ENCODE results near the gene CFAP251. TPM values are rescaled to one million over a fixed set of nuclear protein-coding genes. Genes with fewer than 3 reads are reported as not detected.

The CFAP251 gene
- total RNA-seq, 4 donors from 2014 or later: 0.41 to 1.7 TPM; not detected in 2

- intact Hi-C loops (cut with DNase I; ENCODE audit: low total_unique reads) (no loop called here), in situ Hi-C loops (cut with MboI; ENCODE audit: low pct_ligation_motif_present in 1 of 4, low pct_unique_long_range_greater_than_20kb in 1 of 4, low sequenced_read_pairs in 3 of 4) (no loop called here)
- Histone ChIP-seq H3K4me1 (peaks cover 15 to 25% (median 23%) of the 10 kb centered on the region in 4 donors), H3K36me3 (no peaks in the 10 kb centered on the region), H3K9me3 (no peaks in the 10 kb centered on the region), H3K27me3 (peaks cover 5% of the 10 kb centered on the region), H3K27ac (peak within 1 kb of the TSS; percentile 72 to 89 (median 82)), H3K4me3 (peak within 1 kb of the TSS; percentile 72 to 92 (median 82))
- WGBS, 2 donors (ENCODE audit: low coverage in 1 of 2): 0% methylated on average over 49 of the region's 83 CpGs; no CpG with 5 or more reads in 1 of the 2 donors
- DNase-seq: peak; percentile 76
- TF ChIP-seq POLR2AphosphoS5 (IDR thresholded peaks at IDR 0.05): peak in 1 of 3 donors; percentile 21
- no peak for TF ChIP-seq EP300 (IDR thresholded peaks at IDR 0.05; ENCODE audit: low read depth)
- peak; percentile 52 for TF ChIP-seq POLR2A (IDR thresholded peaks at IDR 0.05)
- TF ChIP-seq CTCF (IDR thresholded peaks at IDR 0.05): no peak
Measured at GRCh38 chr12:122021822-122022392, 103.5 kb downstream of the CFAP251 start, which contains the start of gene BCL7A. TSS of gene BCL7A (plus strand) at chr12:122021884. CDS start at chr12:122022092, 208 bp downstream.

- WGBS, 2 donors (ENCODE audit: low coverage in 1 of 2): 0% methylated on average over 64 of the region's 124 CpGs; no CpG with 5 or more reads in 1 of the 2 donors
- H3K27me3 ChIP-seq: peaks cover 5% of the 10 kb centered on the region
- peaks cover 15 to 25% (median 23%) of the 10 kb centered on the region in 4 donors for H3K4me1 ChIP-seq
- in situ Hi-C loops (cut with MboI; ENCODE audit: low pct_ligation_motif_present in 1 of 4, low pct_unique_long_range_greater_than_20kb in 1 of 4, low sequenced_read_pairs in 3 of 4): no loop called here
- peak overlapping the region; percentile 67 to 84 (median 76) for H3K4me3 ChIP-seq
- DNase-seq: no peak
- H3K9me3 ChIP-seq: no peaks in the 10 kb centered on the region
- no peaks in the 10 kb centered on the region for H3K36me3 ChIP-seq
- intact Hi-C loops (cut with DNase I; ENCODE audit: low total_unique reads): no loop called here
- peak overlapping the region; percentile 72 to 89 (median 82) for H3K27ac ChIP-seq
- TF ChIP-seq POLR2AphosphoS5 (IDR thresholded peaks at IDR 0.05): no peak
- no peak for TF ChIP-seq EP300 (IDR thresholded peaks at IDR 0.05; ENCODE audit: low read depth)
- TF ChIP-seq POLR2A (IDR thresholded peaks at IDR 0.05): no peak
- no peak for TF ChIP-seq CTCF (IDR thresholded peaks at IDR 0.05)
Measured at GRCh38 chr12:122022393-122023338, 104.3 kb downstream of the CFAP251 start.

DNA sequence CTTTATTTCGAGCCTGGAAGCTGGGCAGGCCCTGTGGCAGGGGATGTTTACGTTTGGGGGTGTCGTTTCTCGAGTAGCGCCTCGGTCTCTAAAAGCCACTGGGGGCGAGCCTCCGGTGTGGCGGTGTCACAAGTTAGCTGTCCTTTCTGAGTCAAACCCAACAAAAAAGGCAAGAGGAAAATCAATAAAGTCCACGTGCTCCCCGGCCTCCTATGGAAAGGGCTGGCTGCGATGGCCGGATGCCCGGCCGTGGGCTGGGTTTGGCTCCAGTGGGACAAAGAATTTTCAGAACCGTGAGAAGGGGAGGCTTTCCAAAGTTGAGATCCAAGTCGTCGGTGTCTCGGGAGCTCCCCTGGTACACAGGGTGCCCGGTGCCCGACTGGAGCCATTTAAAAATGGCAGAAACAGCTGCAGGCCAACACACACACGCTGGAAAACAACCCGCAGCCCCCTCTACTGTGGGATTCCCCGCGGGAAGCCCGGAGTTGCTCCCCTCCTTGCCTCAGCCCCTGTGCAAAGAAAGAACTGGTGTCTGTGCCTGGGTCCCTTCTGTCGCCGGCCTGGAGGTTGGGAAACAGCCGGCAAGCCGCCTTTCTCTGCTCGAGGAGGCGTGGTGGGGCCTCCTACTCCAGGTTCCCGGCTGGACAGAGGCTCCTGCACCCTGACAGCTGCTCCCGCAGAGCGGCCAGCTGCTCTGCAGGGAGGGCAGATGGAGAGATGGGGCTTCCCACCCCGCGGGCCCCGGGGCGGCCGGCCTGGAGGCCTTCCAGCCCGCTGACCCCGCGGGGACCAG lies 105.1 kb downstream of the CFAP251 start:
- intact Hi-C loops (cut with DNase I; ENCODE audit: low total_unique reads): no loop called here

More for the DNA sequence above, 105.1 kb downstream of the CFAP251 start:
- TF ChIP-seq CTCF (IDR thresholded peaks at IDR 0.05): no peak
- peak; percentile 18 for TF ChIP-seq POLR2A (IDR thresholded peaks at IDR 0.05)
- TF ChIP-seq EP300 (IDR thresholded peaks at IDR 0.05; ENCODE audit: low read depth): no peak
- peak in 1 of 3 donors; percentile 38 for TF ChIP-seq POLR2AphosphoS5 (IDR thresholded peaks at IDR 0.05)
- Histone ChIP-seq H3K27me3 (peaks cover 5% of the 10 kb centered on the region), H3K27ac (peak overlapping the region; percentile 72 to 89 (median 82)), H3K4me1 (peaks cover 15 to 25% (median 23%) of the 10 kb centered on the region in 4 donors), H3K9me3 (no peaks in the 10 kb centered on the region), H3K36me3 (no peaks in the 10 kb centered on the region), H3K4me3 (peak overlapping the region; percentile 67 to 84 (median 76))
- WGBS, 2 donors (ENCODE audit: low coverage in 1 of 2): 7% methylated on average over 43 of the region's 43 CpGs; no CpG with 5 or more reads in 1 of the 2 donors
- in situ Hi-C loops (cut with MboI; ENCODE audit: low pct_ligation_motif_present in 1 of 4, low pct_unique_long_range_greater_than_20kb in 1 of 4, low sequenced_read_pairs in 3 of 4): no loop called here
- peak; percentile 60 for DNase-seq

All from transverse colon (tissue), 4 donors.